ENCODE results near the gene SPNS2. TPM values are rescaled to one million over a fixed set of nuclear protein-coding genes. Genes with fewer than 3 reads are reported as not detected.

Gene SPNS2
- total RNA-seq, 1 experiment from 2014 or later = 1.6 TPM

- Histone ChIP-seq H3K36me3 (ENCODE audit: control insufficient read depth in 1 of 2, insufficient read depth in 2 of 2, low read length in 2 of 2) (peaks cover 45 to 84% of the 10 kb centered on the region in 2 experiments; a peak in 3 of 4 replicates), H3K27me3 (ENCODE audit: insufficient read depth, low read length) (no peaks in the 10 kb centered on the region), H3K9me3 (ENCODE audit: control insufficient read depth in 1 of 2, insufficient read depth in 1 of 2, low read depth in 1 of 2, low read length in 2 of 2) (no peaks in the 10 kb centered on the region), H3K9ac (ENCODE audit: low read length) (no peak overlapping the region), H3K79me2 (ENCODE audit: insufficient read depth, low read length) (peaks cover 65% of the 10 kb centered on the region), H3K4me1 (ENCODE audit: control insufficient read depth in 1 of 2, insufficient read depth in 2 of 2, low read length in 2 of 2) (0 out of 4 replicates have a peak, but pooled peaks cover 0 to 3% of the 10 kb centered on the region in 2 experiments), H2AFZ (ENCODE audit: low read depth, low read length, poor library complexity, severe bottlenecking) (no peak overlapping the region), H3K4me3 (replicated peaks in 1 of 2; ENCODE audit: low read depth in 1 of 2, low read length in 2 of 2) (no peak overlapping the region), H3K9me2 (ENCODE audit: insufficient read depth) (no peaks in the 10 kb centered on the region), H4K20me1 (ENCODE audit: insufficient read depth) (peaks cover 3% of the 10 kb centered on the region; the same call in 1 of the 2 replicates), H3K27ac (ENCODE audit: low read depth, low read length) (no peak overlapping the region), H3K4me2 (ENCODE audit: low read length) (no peak overlapping the region)
- intact Hi-C loops (cut with micrococcal nuclease) = no loop called here
- ChIA-PET POLR2A (no interaction called here), CTCF (no interaction called here), RAD21 (ENCODE audit: low non-redundant PET in 1 of 2, low total read pairs in 2 of 2, uncharacterized antibody in 2 of 2, unreplicated experiment in 2 of 2) (no interaction called here)
- DNase-seq (ENCODE audit: low read depth, low spot score) = no peak
- BruUV-seq (replicated peaks) = no TSS peak
- TF ChIP-seq MAX (IDR thresholded peaks at IDR 0.05) (no peak), POLR2AphosphoS5 (IDR thresholded peaks at IDR 0.05; ENCODE audit: low read depth, low read length) (no peak)
- ATAC-seq = no peak
These were observed 48.6 kb downstream of the SPNS2 start for GRCh38 chr17:4547118-4547906.

GRCh38 chr17:4548061-4548461 is 49.4 kb downstream of the SPNS2 start:
- H4K20me1 ChIP-seq (ENCODE audit: insufficient read depth) = peaks cover 3% of the 10 kb centered on the region; the same call in 1 of the 2 replicates
- no peak overlapping the region for H2AFZ ChIP-seq (ENCODE audit: low read depth, low read length, poor library complexity, severe bottlenecking)
- peaks cover 72% of the 10 kb centered on the region for H3K79me2 ChIP-seq (ENCODE audit: insufficient read depth, low read length)
- H3K4me2 ChIP-seq (ENCODE audit: low read length) = no peak overlapping the region
- no peaks in the 10 kb centered on the region for H3K27me3 ChIP-seq (ENCODE audit: insufficient read depth, low read length)
- H3K27ac ChIP-seq (ENCODE audit: low read depth, low read length) = no peak overlapping the region
- ChIA-PET POLR2A (no interaction called here), RAD21 (ENCODE audit: low non-redundant PET in 1 of 2, low total read pairs in 2 of 2, uncharacterized antibody in 2 of 2, unreplicated experiment in 2 of 2) (no interaction called here), CTCF (no interaction called here)
- H3K9me2 ChIP-seq (ENCODE audit: insufficient read depth) = no peaks in the 10 kb centered on the region
- no TSS peak for BruUV-seq (replicated peaks)
- no peak for ATAC-seq
- no peak overlapping the region for H3K4me3 ChIP-seq (replicated peaks in 1 of 2; ENCODE audit: low read depth in 1 of 2, low read length in 2 of 2)
- peaks cover 0 to 5% of the 10 kb centered on the region in 2 experiments; a peak in 1 of 4 replicates for H3K4me1 ChIP-seq (ENCODE audit: control insufficient read depth in 1 of 2, insufficient read depth in 2 of 2, low read length in 2 of 2)
- H3K36me3 ChIP-seq (ENCODE audit: control insufficient read depth in 1 of 2, insufficient read depth in 2 of 2, low read length in 2 of 2) = peaks cover 43 to 87% of the 10 kb centered on the region in 2 experiments; a peak in 3 of 4 replicates
- H3K9me3 ChIP-seq (ENCODE audit: control insufficient read depth in 1 of 2, insufficient read depth in 1 of 2, low read depth in 1 of 2, low read length in 2 of 2) = no peaks in the 10 kb centered on the region
- DNase-seq (ENCODE audit: low read depth, low spot score) = no peak
- intact Hi-C loops (cut with micrococcal nuclease) = no loop called here
- no peak overlapping the region for H3K9ac ChIP-seq (ENCODE audit: low read length)
- TF ChIP-seq ZFX (IDR thresholded peaks at IDR 0.05) = no peak
- TF ChIP-seq CBX3 (IDR thresholded peaks at IDR 0.05; ENCODE audit: low read depth) = no peak
- no peak for TF ChIP-seq RAD21 (IDR thresholded peaks at IDR 0.05; ENCODE audit: low read depth)
- no peak for TF ChIP-seq YY1 (IDR thresholded peaks at IDR 0.05; ENCODE audit: extremely low read depth, insufficient replicate concordance, low read depth, low read length)
- no peak for TF ChIP-seq SP1 (IDR thresholded peaks at IDR 0.05; ENCODE audit: low read depth)
- TF ChIP-seq EZH2phosphoT487 (IDR thresholded peaks at IDR 0.05; ENCODE audit: borderline replicate concordance) = no peak

Measured in HCT116 (cell line).